GM21447 (cell line): ENCODE results near the gene SMARCC2.

Source experiments
- ATAC-seq: cut with Tn5 transposase; IDR thresholded peaks from one replicate; pipeline ENCODE4 v1.9.1; 2021; ENCODE audit not compliant: unreplicated experiment

The SMARCC2 gene

DNA sequence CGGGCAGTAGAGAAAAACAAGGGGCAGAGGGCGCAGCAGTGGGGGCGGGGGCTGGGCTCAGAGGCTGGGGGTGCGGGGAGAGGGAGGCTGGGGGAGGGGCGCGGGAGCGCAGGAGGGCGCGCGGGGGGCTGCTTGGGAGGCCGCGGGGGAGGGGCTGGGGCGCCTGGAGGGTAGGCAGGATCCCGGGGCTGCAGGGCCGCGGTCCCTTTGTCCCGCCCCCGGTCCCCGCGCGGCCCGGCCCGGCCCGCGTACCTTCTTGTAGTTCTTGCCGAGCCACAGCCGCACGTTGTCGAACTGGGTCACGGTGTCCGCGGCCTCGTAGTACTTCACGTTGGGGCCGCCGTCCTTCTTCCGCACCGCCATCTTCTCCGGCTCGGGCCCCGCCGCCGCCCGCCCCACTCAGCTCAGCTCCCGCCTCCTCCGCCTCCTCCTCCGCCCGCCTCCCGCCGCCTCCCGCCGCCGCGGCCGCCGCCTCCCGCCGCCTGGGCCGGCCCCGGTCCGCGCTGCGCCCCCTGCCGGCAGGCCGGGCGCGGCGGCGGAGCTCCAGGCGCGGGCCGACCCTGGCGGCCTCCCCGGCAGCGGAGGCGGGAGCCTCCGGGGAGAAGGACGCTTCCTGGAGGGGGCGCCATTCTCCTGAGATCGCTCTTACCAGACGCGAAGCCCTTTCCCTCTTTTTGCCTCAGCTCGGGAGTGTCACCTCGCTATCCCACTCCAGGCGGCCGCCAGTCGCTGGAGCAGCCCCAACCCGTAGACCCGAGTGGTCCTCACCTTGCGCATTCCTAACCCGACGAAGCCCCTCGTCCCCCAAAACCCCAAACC is at the start of gene SMARCC2:
TSS of gene SMARCC2 (minus strand) at position 385 of the 819 bp plus-strand sequence. CDS start at position 363, 22 bp downstream.
- peak; percentile 46 for ATAC-seq

DNA sequence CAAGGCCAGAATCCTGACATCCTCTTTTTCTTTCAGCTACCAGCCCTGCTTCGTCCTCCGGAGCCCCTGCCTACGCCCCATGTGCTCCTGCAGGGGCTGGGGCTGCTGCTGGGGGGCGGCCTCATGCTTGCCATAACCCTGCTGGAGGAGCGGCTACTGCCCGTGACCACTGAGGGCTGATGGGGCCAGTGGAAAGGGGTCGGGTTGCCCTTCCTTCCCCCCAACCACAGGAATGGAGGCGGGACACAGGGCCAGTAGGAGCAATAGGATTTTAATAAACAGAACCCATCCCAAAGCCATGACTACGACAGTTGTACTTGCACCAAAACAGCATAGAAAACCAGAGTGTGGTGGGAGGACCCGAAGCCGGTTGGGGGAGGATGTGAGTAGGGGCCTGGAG is 48.3 kb upstream of the SMARCC2 start:
- no peak for ATAC-seq

DNA sequence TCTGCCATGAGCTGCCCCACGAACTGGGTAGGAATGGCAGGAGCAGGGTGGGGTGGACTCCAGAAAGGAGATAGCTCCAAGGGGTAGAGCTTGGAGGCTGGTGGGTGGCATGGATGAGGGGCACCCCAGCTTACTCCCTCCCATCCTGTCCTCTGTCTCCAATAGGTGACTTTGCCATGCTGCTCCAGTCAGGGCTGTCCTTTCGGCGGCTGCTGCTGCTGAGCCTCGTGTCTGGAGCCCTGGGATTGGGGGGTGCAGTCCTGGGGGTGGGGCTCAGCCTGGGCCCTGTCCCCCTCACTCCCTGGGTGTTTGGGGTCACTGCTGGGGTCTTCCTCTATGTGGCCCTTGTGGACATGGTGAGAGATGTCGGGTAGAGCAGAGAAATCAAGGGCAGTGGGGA is 47.7 kb upstream of the SMARCC2 start:
- ATAC-seq, result no peak

DNA sequence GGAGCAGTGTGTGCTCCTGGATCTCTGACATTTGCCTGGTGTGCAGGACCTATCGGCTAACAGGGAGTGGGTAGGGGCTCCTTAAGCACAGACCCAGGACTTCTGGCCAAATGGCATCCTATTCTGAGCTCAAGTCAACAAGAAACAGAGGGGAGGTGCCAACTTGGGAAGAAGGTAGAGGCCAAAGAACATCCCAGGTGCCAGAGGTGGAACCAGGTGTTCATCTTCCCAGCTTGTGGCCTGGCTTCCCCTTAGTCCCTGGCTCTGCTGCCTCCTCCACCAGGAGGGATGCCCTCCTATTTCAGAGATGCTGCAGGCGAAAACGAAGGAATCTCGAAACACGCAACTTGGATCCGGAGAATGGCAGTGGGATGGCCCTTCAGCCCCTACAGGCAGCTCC is 46.8 kb upstream of the SMARCC2 start:
- ATAC-seq, result no peak

DNA sequence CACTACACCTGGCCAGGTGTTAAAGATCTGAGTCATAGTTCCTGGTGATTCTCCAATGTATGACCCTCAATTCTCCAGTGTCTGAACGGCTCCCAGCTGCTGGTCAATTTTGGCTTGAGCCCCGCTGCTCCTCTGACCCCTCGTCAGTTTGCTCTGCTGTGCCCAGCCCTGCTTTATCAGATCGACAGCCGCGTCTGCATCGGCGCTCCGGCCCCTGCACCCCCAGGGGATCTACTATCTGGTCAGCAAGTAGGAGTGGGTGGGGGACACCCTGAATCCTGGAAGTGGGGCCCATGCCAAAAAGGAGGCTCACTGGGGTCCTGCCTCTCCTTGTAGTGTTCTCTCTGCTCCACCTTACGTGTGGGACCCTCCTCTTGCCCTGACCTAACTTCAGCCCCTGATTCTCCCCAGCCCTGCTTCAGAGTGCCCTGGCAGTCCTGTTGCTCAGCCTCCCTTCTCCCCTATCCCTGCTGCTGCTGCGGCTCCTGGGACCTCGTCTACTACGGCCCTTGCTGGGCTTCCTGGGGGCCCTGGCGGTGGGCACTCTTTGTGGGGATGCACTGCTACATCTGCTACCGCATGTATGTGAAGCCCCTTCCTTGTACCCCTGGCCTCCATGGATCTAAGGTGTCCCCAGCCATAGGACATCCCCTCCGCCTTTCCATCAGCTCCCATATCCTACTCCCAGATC is 45.6 kb upstream of the SMARCC2 start:
- no peak for ATAC-seq

DNA sequence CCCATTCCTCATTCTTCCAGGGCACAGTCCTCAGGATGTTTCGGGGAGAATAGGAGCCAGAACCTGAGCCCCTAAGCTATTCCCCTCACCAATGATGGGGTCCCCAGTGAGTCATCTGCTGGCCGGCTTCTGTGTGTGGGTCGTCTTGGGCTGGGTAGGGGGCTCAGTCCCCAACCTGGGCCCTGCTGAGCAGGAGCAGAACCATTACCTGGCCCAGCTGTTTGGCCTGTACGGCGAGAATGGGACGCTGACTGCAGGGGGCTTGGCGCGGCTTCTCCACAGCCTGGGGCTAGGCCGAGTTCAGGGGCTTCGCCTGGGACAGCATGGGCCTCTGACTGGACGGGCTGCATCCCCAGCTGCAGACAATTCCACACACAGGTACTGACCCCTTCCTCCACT is 41.9 kb upstream of the SMARCC2 start:
- no peak for ATAC-seq

DNA sequence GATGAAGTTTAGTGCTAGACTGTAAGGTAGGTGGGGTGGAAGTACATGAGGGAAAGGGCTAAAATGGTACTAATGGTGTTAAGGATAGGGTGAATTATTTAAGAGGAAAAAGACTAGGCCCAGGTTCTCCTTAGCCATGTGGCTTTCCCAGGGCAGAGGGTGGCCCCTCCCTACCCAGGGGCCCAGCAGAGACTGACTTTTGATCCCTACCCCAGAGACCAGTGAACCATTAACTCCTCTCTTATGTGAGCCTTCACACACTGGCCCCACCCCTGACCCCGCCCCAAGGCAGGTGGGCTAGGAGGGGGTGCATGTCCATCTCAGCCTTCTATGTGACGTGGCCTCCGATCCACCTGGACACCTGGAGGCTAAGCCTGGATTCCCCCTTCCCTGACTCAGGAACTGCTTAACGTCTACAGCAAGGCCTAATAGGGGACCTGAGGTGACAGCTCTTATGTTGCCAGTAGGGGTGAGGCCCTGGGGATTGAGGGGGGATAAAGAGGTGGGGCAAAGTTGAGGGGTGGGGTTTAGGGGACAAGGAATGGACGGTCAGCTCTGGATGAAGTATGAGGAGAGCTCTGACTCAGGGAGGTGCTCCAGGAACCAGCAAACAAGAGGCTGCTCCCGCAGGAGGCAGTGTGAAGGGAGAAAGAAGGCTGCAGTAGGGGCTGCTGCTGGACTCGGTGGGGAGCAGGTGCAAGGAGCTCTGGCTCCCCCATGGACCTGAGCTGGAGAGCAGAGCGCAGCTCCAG is 41.3 kb upstream of the SMARCC2 start:
- ATAC-seq, result no peak

DNA sequence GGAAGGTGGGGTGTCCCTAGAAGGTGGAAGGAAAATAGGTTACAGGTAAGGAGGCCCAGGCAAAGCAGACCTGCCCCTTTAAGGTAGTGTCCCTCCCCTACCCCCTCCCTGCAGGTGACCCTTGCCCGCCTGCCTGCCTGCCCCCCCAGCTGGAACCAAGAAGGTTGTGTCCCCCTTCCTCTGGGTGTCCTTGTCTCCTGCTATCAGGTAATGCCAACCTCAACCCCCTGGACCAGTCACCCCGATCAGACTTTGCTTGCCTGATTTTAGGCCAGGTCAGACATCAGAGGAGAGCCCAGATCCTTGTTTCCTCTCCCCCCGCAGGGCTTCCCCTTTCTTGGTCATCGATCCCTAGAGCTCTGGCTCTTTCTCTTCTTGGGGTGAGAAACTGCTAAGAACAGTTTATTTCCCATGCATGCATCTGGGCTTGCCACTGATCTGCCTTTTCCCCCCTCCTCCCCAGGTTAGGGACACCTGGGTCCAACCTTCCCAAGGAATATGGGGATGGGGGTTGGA is 40.7 kb upstream of the SMARCC2 start, which contains the start of gene SLC39A5:
TSS of gene SLC39A5 (plus strand) at position 136 of the 516 bp plus-strand sequence. CDS start 1,224 bp downstream, outside the sequence.
- no peak for ATAC-seq

DNA sequence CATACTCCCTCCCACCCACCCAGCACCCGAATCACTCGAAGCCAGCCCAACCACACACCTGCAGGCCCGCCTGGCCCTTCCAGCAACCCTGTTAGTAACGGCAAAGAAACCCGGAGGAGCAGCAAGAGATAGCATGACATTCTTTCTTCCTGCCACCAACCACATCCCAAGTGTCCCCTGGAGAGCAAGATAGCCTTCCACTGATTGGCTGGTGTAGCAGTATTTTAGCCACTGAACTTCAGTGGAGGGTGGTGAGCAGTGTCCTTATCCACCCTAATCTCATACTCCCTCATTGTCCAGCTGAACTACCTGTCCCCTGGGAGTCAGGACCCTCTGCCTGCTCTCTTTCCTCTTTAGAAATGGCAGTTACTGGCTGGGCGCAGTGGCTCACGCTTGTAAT is 39.8 kb upstream of the SMARCC2 start:
- no peak for ATAC-seq

DNA sequence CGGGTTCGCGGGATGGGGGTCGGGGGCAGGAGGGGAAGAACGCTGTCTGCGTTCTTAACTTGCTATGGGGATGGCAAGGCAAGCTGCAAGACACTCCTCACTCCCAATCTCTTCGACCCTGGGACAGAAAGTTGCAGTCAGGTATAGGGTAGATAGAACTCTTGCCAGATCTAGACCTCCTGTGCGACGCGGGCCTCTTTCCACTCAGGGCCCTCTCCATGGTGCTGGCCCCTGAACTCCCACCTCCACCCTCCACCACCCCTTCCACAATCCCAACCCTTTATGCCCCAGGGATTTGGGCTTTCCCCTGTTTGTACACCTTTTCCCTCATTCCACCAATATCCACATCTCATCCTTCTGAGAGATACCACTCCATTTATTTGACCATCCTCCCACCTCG is 35.7 kb upstream of the SMARCC2 start:
- ATAC-seq, result no peak

DNA sequence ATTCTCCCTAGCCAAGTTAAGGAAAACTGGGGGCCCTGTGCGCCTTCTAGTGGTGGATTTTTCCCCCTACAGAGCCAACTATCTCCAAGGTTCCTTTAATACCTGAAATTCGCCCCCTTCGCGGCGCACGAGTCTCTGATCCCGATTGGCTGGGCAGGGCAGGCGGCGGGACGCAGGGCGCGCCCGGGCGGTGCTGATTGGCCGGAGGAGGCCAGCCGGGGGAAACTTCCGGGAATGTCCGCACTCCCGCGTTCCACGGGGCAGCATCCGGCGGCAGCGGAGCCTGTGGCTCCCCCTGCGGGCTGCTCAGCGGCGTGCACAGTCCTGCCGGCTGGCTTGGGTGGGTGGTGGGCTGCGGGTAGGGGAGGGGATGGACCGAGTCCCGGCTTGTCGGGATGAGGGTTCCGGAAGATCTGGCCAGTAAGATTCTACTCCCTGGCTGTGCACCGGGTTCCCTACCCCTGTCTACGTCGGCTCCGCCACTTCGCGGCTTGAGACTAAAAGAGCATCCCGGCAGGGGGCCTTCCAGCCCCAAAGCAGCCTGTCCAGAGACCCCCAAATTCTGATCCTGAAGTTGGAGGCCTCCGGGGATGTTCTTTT is 34.9 kb upstream of the SMARCC2 start, which contains the start of gene NABP2:
TSS of gene NABP2 (plus strand) at position 241 of the 600 bp plus-strand sequence. CDS start 515 bp downstream, outside the sequence.
- peak; percentile 57 for ATAC-seq

DNA sequence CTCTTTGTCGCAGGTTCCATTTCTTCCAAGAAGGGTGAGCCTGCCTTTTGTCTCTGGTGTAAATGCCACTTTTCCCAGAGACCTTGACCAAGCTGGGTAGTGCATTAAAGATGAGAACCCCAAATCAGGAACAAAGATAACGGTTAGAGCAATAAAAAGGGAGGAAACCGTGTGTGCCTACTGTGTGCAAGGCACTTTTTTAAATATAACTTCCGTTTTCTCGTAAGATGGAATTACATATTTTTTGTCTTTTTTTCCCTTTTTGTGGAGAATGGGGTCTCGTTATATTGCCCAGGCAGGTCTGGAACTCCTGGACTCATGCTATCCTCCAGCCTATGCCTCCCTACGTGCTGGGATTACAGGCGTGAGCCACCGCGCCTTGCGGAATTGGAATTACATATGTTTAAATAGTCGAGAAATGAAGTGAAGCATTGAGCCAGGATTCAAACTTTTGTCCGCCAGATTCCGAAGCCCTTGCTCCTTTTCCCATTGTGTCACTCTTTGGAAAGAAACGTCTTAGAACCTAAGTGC is 34.4 kb upstream of the SMARCC2 start:
- ATAC-seq, result no peak

DNA sequence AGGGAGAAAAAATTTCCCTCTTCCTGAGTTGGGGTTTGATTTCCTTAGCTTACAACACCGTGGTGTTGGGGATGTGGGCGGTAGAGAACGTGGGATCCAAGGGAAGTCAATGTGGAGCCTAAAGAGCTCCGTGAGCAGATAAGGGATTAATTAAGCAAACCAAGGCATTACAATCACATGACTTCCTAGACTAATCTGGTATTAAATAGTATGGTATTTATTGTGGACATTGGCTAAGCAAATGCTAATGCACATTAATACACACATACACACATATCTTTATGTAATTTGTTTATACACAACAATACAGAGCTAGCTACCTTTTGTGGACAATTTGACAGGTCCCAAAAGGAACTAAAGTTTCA is 33.2 kb upstream of the SMARCC2 start:
- no peak for ATAC-seq

DNA sequence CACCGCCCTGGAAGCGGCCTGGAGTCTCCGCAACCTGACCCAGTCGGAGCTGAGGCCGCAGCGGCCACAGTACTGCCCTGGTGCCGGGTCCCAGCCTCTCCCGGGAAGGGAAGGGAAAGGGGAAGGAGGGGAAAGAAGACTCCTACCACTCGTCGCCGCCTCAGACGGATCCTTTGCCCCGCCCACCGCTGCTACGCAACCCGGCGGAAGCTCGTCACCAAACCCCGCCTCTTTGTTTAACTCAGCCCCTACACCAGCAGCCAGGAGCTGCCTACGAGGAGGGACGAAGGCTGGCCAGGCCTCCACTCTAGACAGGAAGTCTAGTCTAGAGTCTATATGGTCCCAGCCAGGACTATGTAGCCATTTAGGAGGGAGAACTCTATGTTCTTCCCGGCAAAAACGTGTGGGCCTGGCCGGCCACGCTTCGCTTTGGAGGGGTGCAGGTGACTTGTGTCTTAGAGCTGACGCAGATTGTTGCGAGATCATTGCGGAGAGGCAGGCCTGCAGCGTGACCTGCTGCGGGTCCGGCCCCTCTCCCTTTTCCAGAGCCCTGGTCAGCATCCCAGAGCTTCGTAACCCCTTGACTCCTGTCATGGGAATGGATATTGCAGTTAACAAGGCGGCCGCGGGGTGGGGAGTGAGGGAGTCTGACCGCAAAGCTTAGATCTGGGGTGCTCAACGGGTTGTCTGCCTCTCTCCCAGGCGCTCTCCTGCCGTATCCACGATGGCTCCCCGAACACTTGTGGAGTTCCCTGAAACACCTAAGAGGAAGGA is 32.7 kb upstream of the SMARCC2 start, which contains the start of gene RNF41:
TSS of gene RNF41 (minus strand) at position 166 of the 774 bp plus-strand sequence. CDS start 7,875 bp downstream, outside the sequence.
- ATAC-seq, result peak; percentile 81

DNA sequence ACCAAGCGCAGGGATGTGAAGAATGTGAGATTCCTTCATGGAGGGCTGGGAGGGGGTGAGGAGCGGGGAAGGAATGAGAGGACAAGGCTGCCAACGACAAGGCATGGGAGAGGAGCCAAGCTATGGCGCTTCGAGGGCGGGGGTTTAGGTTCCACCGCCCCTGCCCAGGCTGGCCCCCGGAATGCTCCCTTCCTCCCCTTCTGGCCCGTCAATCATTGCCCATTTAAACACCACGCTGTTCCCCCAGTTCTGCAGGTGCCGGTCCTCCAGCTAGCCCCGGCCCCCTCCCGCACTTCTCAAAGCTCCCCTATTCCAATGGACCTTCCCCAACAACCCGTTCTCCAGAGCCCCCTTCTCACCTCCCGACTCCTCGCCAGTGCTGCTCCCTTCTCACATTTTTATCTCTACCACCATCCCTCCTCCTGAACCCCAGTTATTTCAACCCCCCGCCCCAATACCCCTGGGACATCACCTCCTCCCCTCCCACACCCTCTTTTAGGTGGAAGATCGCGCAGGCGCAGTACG is 32.0 kb upstream of the SMARCC2 start:
- ATAC-seq, result peak; percentile 20

DNA sequence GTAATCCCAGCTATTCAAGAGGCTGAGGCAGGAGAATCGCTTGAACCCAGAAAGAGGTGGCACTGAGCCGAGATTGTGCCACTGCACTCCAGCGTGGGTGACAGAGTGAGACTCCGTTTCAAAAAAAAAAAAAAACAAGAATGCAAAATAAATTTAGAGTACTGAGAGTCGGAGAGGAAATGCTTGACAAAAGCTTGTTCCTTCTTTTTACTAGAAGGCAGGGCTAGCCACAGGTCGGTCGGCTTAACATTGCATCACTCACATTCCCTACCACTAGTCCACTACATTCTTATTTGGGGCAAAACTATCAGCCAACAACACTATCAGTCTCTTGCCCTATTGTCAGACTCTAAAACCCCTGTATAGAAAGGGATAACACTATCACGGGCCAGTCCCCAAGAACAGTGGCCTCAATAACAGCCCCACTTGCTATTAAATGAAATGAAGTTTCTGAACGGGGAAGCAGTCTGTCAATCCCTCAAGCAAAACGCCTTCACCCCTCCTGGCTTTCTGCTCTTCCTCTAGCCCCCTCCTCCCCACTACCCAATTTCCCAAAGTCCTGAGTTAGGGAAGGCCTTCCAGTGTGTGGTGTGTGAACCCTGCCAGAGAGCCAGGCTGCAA is 31.4 kb upstream of the SMARCC2 start:
- no peak for ATAC-seq

DNA sequence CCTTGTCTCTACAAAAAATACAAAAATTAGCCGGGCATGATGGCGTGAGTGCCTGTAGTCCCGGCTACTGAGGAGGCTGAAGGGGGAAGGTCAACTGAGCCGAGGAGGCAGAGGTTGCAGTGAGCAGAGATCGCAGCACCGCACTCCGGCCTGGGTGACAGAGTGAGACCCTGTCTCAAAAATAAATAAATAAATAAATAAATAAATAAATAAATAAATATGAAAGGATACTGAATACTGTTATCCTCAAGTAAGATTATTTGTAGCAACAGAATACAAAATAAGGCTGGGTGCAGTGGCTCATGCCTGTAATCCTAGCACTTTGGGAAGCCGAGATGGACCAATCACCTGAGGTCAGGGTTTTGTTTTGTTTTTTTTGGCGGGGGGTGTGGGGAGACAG is 30.6 kb upstream of the SMARCC2 start:
- no peak for ATAC-seq

DNA sequence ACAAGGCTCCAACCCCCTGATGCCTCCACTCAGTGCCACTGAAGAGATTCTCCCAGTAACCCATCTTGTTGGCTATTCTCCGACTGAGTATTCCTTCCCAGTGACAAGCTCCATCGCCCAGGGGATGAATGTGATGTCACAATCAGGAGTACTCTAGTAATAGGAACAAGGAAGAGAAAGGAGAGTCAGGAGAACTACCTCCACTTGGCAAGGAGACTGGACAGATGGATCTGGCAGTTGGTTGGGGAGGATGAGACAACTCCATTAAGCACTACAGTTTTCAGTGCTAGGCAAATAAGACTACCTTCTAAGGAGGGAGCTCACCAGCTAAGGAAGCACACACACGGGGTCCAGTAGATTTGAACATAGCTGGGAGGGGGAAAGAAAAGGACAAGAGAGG is 27.2 kb upstream of the SMARCC2 start:
- no peak for ATAC-seq

DNA sequence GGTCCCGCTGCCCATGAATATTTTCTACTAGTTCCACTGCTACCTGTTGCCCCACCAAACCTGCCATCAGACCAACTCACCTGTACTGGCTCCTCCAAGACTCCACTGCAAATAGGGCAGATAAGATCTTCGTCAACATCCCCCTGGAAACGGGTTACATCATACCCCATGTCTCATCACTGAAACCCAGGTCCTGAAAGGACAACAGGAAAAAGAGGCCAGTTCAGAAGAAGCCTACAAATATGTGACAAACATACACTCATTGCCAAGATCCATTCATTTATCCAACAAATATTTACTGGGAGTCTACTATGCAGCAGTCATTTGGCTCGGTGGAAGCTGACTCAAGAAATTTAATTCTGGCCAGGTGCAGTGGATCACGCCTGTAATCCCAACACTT is 24.6 kb upstream of the SMARCC2 start:
- no peak for ATAC-seq
